GM21528 (cell line): Measurements from ENCODE around the gene SLC7A10.
"Not testable (repeated sequence)": the region's sequence is repeated elsewhere in the genome, so short reads cannot be mapped to it uniquely, and the experiment has no call there.

Experiments used
- ATAC-seq: cut with Tn5 transposase; IDR thresholded peaks from one replicate; pipeline ENCODE4 v1.9.1; 2021; ENCODE audit warnings: mild to moderate bottlenecking, moderate library complexity; ENCODE audit not compliant: unreplicated experiment, low FRiP score

SLC7A10 gene

GRCh38 chr19:33220115-33220514, 5.5 kb downstream of the SLC7A10 start:
- no peak for ATAC-seq

- ATAC-seq = no peak
Observed at GRCh38 chr19:33219261-33219815, 6.3 kb downstream of the SLC7A10 start.

GRCh38 chr19:33217881-33218280, 7.8 kb downstream of the SLC7A10 start:
- ATAC-seq = no peak

GRCh38 chr19:33216198-33216830, 9.3 kb downstream of the SLC7A10 start:
- no peak for ATAC-seq

- ATAC-seq = no peak
Observed at GRCh38 chr19:33215438-33216197, 10.0 kb downstream of the SLC7A10 start.

GRCh38 chr19:33214596-33214995, 11.1 kb downstream of the SLC7A10 start:
- no peak for ATAC-seq

GRCh38 chr19:33212436-33213172, 13.0 kb downstream of the SLC7A10 start:
- ATAC-seq = no peak

GRCh38 chr19:33211794-33212435, 13.7 kb downstream of the SLC7A10 start:
- ATAC-seq = no peak

GRCh38 chr19:33210266-33210940, 15.2 kb downstream of the SLC7A10 start:
- no peak for ATAC-seq

GRCh38 chr19:33209850-33210230, 15.8 kb downstream of the SLC7A10 start:
- not testable (repeated sequence) for ATAC-seq

- no peak for ATAC-seq
Observed at GRCh38 chr19:33208904-33209849, 16.5 kb downstream of the SLC7A10 start.

GRCh38 chr19:33208371-33208895, 17.2 kb downstream of the SLC7A10 start:
- ATAC-seq = no peak

- ATAC-seq = no peak
Observed at GRCh38 chr19:33207903-33208302, 17.7 kb downstream of the SLC7A10 start.

GRCh38 chr19:33207040-33207620, 18.5 kb downstream of the SLC7A10 start:
- no peak for ATAC-seq

- no peak for ATAC-seq
Observed at GRCh38 chr19:33206261-33207039, 19.2 kb downstream of the SLC7A10 start.

GRCh38 chr19:33205531-33206260, 20.0 kb downstream of the SLC7A10 start:
- no peak for ATAC-seq

- ATAC-seq = no peak
Observed at GRCh38 chr19:33205110-33205509, 20.5 kb downstream of the SLC7A10 start.
